GM19025 (cell line): Measurements from ENCODE around the gene ANKRD16.
A peak's percentile ranks its signal among the peaks of the same experiment; 100 is the strongest.
"Not testable (repeated sequence)": the region's sequence is repeated elsewhere in the genome, so short reads cannot be mapped to it uniquely, and the experiment has no call there.

Source experiments
- ATAC-seq: cut with Tn5 transposase; IDR thresholded peaks from one replicate; pipeline ENCODE4 v1.9.1; 2021; ENCODE audit warnings: mild to moderate bottlenecking, low read depth, moderate library complexity; ENCODE audit not compliant: unreplicated experiment

ANKRD16 gene

GRCh38 chr10:5841965-5842364 is 47.7 kb downstream of the ANKRD16 start:
- no peak for ATAC-seq

- ATAC-seq, result peak; percentile 84
Observed at GRCh38 chr10:5840314-5841307, 49.1 kb downstream of the ANKRD16 start.

- ATAC-seq, result not testable (repeated sequence)
Observed at GRCh38 chr10:5836181-5836580, 53.5 kb downstream of the ANKRD16 start.

GRCh38 chr10:5835446-5836095 is 54.1 kb downstream of the ANKRD16 start:
- no peak for ATAC-seq

- no peak for ATAC-seq
Observed at GRCh38 chr10:5833814-5834213, 55.9 kb downstream of the ANKRD16 start.

- no peak for ATAC-seq
Observed at GRCh38 chr10:5832946-5833345, 56.7 kb downstream of the ANKRD16 start.

- ATAC-seq, result no peak
Observed at GRCh38 chr10:5831446-5831782, 58.3 kb downstream of the ANKRD16 start.

- ATAC-seq, result no peak
Observed at GRCh38 chr10:5830629-5831445, 58.9 kb downstream of the ANKRD16 start.

GRCh38 chr10:5829267-5829666 is 60.4 kb downstream of the ANKRD16 start:
- no peak for ATAC-seq

- no peak for ATAC-seq
Observed at GRCh38 chr10:5828725-5829124, 61.0 kb downstream of the ANKRD16 start.

GRCh38 chr10:5827841-5828240 is 61.9 kb downstream of the ANKRD16 start:
- ATAC-seq, result no peak

- not testable (repeated sequence) for ATAC-seq
Observed at GRCh38 chr10:5826511-5826910, 63.2 kb downstream of the ANKRD16 start.

- ATAC-seq, result no peak
Observed at GRCh38 chr10:5818894-5819293, 70.8 kb downstream of the ANKRD16 start.

GRCh38 chr10:5818048-5818331 is 71.7 kb downstream of the ANKRD16 start:
- no peak for ATAC-seq

GRCh38 chr10:5817322-5818047 is 72.2 kb downstream of the ANKRD16 start:
- no peak for ATAC-seq

GRCh38 chr10:5816170-5816569 is 73.5 kb downstream of the ANKRD16 start:
- ATAC-seq, result no peak

GRCh38 chr10:5814110-5815107 is 75.3 kb downstream of the ANKRD16 start:
- ATAC-seq, result no peak

GRCh38 chr10:5813341-5814109 is 76.2 kb downstream of the ANKRD16 start, which contains the start of gene GDI2:
Gene GDI2, minus strand, starts transcription at chr10:5813434. Its CDS starts 176 bp downstream, at chr10:5813258.
- ATAC-seq, result peak; percentile 78

- peak; percentile 31 for ATAC-seq
Observed at GRCh38 chr10:5813091-5813340, 76.7 kb downstream of the ANKRD16 start.
